ENCODE results near the gene CBY2. TPM values are rescaled to one million over a fixed set of nuclear protein-coding genes. Genes with fewer than 3 reads are reported as not detected.

The CBY2 gene
- total RNA-seq, 1 donor from 2014 or later = not detected

GRCh38 chr13:45763419-45763818, 61.3 kb downstream of the CBY2 start:
- TF ChIP-seq CTCF (conservative IDR thresholded peaks at IDR 0.05; ENCODE audit: low read depth, low read length) = no peak
- no peak for DNase-seq (ENCODE audit: low read depth)
- H3K4me3 ChIP-seq (ENCODE audit: low read depth, low read length) = no peak overlapping the region

Other genes starting within 250 kb of the CBY2 start
- 13.3 and 15.6 TPM in 2 replicates for gene COG3, start 237.4 kb upstream of the CBY2 start, total RNA-seq
- not detected in 2 replicates for gene ERICH6B, start 86.6 kb upstream of the CBY2 start, total RNA-seq
- 0.23 and 0.29 TPM in 2 replicates for gene SIAH3, start 149.4 kb downstream of the CBY2 start, total RNA-seq

Measured in epithelial cell of proximal tubule (primary cell).